NCI-H510A treated with DMSO at 0.1 percent for 48 hours (cell line): ENCODE measurements around the gene LARGE1.

ENCODE experiments used
- DNase-seq: peaks from one replicate; lab custom pipeline; 2025; lab: John Stamatoyannopoulos, UW

LARGE1 gene

GRCh38 chr22:33224841-33225240 lies 695.4 kb downstream of the LARGE1 start:
- DNase-seq = no peak
